Keratinocyte (primary cell): ENCODE results near the gene WDR6.

Source experiments
- CTCF ChIP-seq, 3 experiments: IDR thresholded peaks in 1 of 3; conservative IDR thresholded peaks in 1 of 3; optimal IDR thresholded peaks in 1 of 3; 2 replicates in 2 of 3; 3 replicates in 1 of 3; pipeline versions ENCODE3 to v1.5.1; 2011; ENCODE audit warnings: low read length in 3 of 3, mild to moderate bottlenecking in 3 of 3, moderate library complexity in 2 of 3, control low read depth in 1 of 3, inconsistent platforms in 1 of 3; ENCODE audit not compliant: insufficient read depth in 2 of 3; ENCODE audit errors: extremely low read depth in 1 of 3
- EZH2 ChIP-seq: IDR thresholded peaks from one replicate; pipeline ENCODE4 v1.6.1; 2012; ENCODE audit warnings: inconsistent platforms, mild to moderate bottlenecking, low read length, moderate library complexity

GRCh38 chr3:48974076-48974864 is 32.9 kb upstream of the WDR6 start:
- TF ChIP-seq CTCF (optimal IDR thresholded peaks at IDR 0.05 in 1 of 3, IDR thresholded peaks at IDR 0.05 in 1 of 3, conservative IDR thresholded peaks at IDR 0.05 in 1 of 3; ENCODE audit: extremely low read depth in 1 of 3, insufficient read depth in 2 of 3, low read length in 3 of 3), result no peak
- TF ChIP-seq EZH2, result no peak
